Stimulated activated effector memory CD8-positive, alpha-beta T cell treated with anti-CD3 and anti-CD28 coated beads, Interleukin-12 subunit alpha, Interleukin-12 subunit beta, amount 100 ng/mL, for 72 hours (primary cell): ENCODE results near the gene DRICH1.
"Not testable (repeated sequence)": the region's sequence is repeated elsewhere in the genome, so short reads cannot be mapped to it uniquely, and the experiment has no call there.

ENCODE experiments used
- ATAC-seq: fragments of 150-1000 bp; cut with Tn5 transposase; 2 replicates; pipeline ENCODE4 v1.10.0; 2021
- DNase-seq, 2 donors: peaks; one replicate each; pipeline ENCODE4 v3.0.0; 2021 to 2022; ENCODE audit warnings: low spot score in 2 of 2
- H3K27ac Mint-ChIP-seq: one replicate; pipeline ENCODE4 v1.8.0; 2022; ENCODE audit warnings: mild to moderate bottlenecking, mixed read lengths
- H3K36me3 Mint-ChIP-seq: one replicate; pipeline ENCODE4 v1.8.0; 2022; ENCODE audit warnings: mild to moderate bottlenecking, mixed read lengths
- H3K4me1 Mint-ChIP-seq: one replicate; pipeline ENCODE4 v1.8.0; 2022; ENCODE audit warnings: mixed read lengths
- H3K4me3 Mint-ChIP-seq: one replicate; pipeline ENCODE4 v1.8.0; 2022; ENCODE audit warnings: mild to moderate bottlenecking, mixed read lengths
- H3K9me3 Mint-ChIP-seq: one replicate; pipeline ENCODE4 v1.8.0; 2022; ENCODE audit warnings: mixed read lengths

Gene DRICH1

DNA sequence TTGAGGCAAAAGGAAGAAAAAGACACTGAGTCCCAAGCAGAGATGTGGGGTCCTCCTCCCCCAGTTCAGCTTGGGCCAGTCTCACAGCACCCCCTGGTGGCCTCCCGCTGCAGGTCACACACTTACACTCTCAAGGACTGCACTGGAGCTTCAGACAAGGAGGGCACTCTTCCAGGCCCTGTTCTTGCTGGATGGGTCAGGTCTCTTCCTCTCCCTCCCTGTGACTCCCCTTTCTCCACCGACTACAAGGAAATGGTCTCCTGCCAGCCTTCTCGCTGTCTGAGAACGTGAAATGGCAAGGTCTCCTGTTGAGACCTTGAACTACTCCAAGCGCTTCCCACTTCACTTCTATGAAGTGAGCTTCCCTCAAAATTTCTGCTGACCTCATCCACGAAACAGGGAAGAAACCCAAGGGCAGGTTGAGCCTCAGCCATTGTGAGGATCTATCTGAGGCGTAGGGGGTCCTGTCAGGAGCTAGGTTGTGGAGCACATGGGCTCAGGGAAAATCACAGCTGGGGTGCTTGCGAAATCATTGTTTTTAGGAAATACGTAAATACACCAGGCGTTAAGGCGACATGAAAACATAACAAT is 40.8 kb downstream of the DRICH1 start:
- peaks cover 12% of the 10 kb centered on the region for H3K4me1 Mint-ChIP-seq
- no peaks in the 10 kb centered on the region for H3K36me3 Mint-ChIP-seq
- H3K27ac Mint-ChIP-seq: no peak overlapping the region
- ATAC-seq: peak; percentile 72
- no peak overlapping the region for H3K4me3 Mint-ChIP-seq
- no peaks in the 10 kb centered on the region for H3K9me3 Mint-ChIP-seq
- DNase-seq: peak; percentile 49 to 76

- Mint-ChIP-seq H3K27ac (no peak overlapping the region), H3K4me3 (no peak overlapping the region), H3K36me3 (no peaks in the 10 kb centered on the region), H3K9me3 (no peaks in the 10 kb centered on the region), H3K4me1 (no peaks in the 10 kb centered on the region)
- DNase-seq (no peak), ATAC-seq (peak; percentile 14)
These were observed 48.3 kb downstream of the DRICH1 start for GRCh38 chr22:23583836-23584235.

DNA sequence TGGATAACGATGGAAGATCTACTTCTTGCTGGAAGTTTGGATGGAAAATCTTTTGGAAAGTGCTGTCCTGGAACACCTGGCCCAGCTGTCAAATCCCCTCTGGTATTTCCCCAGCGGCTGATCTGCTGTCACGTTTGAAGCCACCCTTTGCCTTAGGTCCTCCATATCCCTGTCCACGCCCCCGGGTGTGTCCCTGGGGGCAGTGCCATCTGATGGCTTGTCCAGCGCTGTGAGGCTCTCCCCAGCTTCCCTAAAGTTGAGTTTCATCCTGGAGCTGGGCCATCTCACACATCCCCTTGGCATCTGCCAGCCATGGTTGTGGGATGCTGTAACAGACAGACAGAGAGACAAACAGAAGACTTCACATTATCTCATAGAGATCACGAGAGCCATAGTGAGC is 49.0 kb downstream of the DRICH1 start:
- Mint-ChIP-seq H3K27ac (no peak overlapping the region), H3K9me3 (no peaks in the 10 kb centered on the region), H3K4me1 (no peaks in the 10 kb centered on the region), H3K4me3 (no peak overlapping the region), H3K36me3 (no peaks in the 10 kb centered on the region)
- no peak for DNase-seq
- no peak for ATAC-seq

- Mint-ChIP-seq H3K4me1 (no peaks in the 10 kb centered on the region), H3K4me3 (no peak overlapping the region), H3K27ac (no peak overlapping the region), H3K36me3 (no peaks in the 10 kb centered on the region), H3K9me3 (no peaks in the 10 kb centered on the region)
- ATAC-seq: no peak
- no peak for DNase-seq
These were observed 50.9 kb downstream of the DRICH1 start for GRCh38 chr22:23581260-23581650.

GRCh38 chr22:23580576-23581259 is 51.4 kb downstream of the DRICH1 start:
- no peaks in the 10 kb centered on the region for H3K9me3 Mint-ChIP-seq
- no peaks in the 10 kb centered on the region for H3K4me1 Mint-ChIP-seq
- DNase-seq (no peak), ATAC-seq (no peak)
- no peak overlapping the region for H3K27ac Mint-ChIP-seq
- no peaks in the 10 kb centered on the region for H3K36me3 Mint-ChIP-seq
- H3K4me3 Mint-ChIP-seq: no peak overlapping the region

- no peak within 1 kb of the TSS for H3K4me3 Mint-ChIP-seq
- H3K27ac Mint-ChIP-seq: no peak within 1 kb of the TSS
- H3K36me3 Mint-ChIP-seq: no peaks in the 10 kb centered on the region
- no peak for DNase-seq
- no peak for ATAC-seq
- H3K4me1 Mint-ChIP-seq: no peaks in the 10 kb centered on the region
- no peaks in the 10 kb centered on the region for H3K9me3 Mint-ChIP-seq
These were observed 52.1 kb downstream of the DRICH1 start, which contains the start of gene IGLL1 for GRCh38 chr22:23579870-23580575. Gene IGLL1, minus strand, starts transcription at chr22:23580290. Its CDS starts 100 bp downstream, at chr22:23580190.

- DNase-seq (no peak), ATAC-seq (no peak)
- Mint-ChIP-seq H3K4me1 (no peaks in the 10 kb centered on the region), H3K9me3 (no peaks in the 10 kb centered on the region), H3K36me3 (no peaks in the 10 kb centered on the region), H3K4me3 (no peak overlapping the region), H3K27ac (no peak overlapping the region)
These were observed 52.8 kb downstream of the DRICH1 start for GRCh38 chr22:23579280-23579679.

- Mint-ChIP-seq H3K27ac (no peak overlapping the region), H3K9me3 (no peaks in the 10 kb centered on the region), H3K36me3 (no peaks in the 10 kb centered on the region), H3K4me3 (no peak overlapping the region), H3K4me1 (no peaks in the 10 kb centered on the region)
- DNase-seq (no peak), ATAC-seq (no peak)
These were observed 53.8 kb downstream of the DRICH1 start for GRCh38 chr22:23578306-23578705.

DNA sequence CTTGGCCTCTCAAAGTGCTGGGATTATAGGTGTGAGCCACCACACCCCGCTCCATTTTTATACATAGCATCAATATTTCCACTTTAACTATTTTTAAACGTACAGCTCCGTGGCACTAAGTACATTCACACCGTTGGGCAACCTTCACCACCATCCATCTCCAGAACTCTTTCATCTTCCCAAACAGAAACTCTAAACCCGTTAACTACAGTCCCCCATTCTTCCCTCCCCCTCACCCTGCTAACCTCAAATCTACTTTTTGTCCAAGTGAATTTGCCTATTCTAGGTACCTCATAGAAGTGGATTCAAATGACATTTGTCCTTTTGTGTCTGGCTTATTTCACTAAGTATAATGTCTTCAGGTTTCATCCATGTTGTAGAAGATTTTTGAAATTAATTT is 55.4 kb downstream of the DRICH1 start:
- no peaks in the 10 kb centered on the region for H3K4me1 Mint-ChIP-seq
- no peaks in the 10 kb centered on the region for H3K36me3 Mint-ChIP-seq
- no peak overlapping the region for H3K4me3 Mint-ChIP-seq
- H3K27ac Mint-ChIP-seq: no peak overlapping the region
- no peak for DNase-seq
- no peak for ATAC-seq
- no peaks in the 10 kb centered on the region for H3K9me3 Mint-ChIP-seq

DNA sequence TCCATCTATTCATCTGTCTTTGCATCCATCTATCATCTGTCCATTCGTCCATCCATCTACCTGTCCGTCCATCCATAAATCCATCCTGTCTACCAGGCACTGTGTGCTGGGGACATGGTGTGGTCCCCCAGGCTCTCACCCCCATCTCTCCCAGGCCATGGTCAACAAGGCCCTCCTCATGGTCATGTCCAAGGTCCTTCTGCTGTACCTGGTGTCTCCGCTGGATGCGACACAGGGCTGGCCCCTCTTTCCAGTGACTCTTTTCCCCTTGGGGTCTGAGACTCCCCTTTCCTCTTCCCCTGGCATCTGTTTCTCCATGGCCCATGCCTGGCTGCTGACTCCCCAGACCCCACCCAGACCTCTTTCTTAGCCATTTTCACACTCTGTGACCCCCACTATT is 56.5 kb downstream of the DRICH1 start:
- H3K27ac Mint-ChIP-seq: no peak overlapping the region
- no peaks in the 10 kb centered on the region for H3K4me1 Mint-ChIP-seq
- no peak for ATAC-seq
- H3K9me3 Mint-ChIP-seq: no peaks in the 10 kb centered on the region
- no peak for DNase-seq
- no peak overlapping the region for H3K4me3 Mint-ChIP-seq
- H3K36me3 Mint-ChIP-seq: no peaks in the 10 kb centered on the region

GRCh38 chr22:23574877-23575276 is 57.2 kb downstream of the DRICH1 start:
- no peaks in the 10 kb centered on the region for H3K4me1 Mint-ChIP-seq
- peak; percentile 38 for ATAC-seq
- DNase-seq: no peak
- no peak overlapping the region for H3K27ac Mint-ChIP-seq
- no peak overlapping the region for H3K4me3 Mint-ChIP-seq
- no peaks in the 10 kb centered on the region for H3K9me3 Mint-ChIP-seq
- H3K36me3 Mint-ChIP-seq: no peaks in the 10 kb centered on the region

DNA sequence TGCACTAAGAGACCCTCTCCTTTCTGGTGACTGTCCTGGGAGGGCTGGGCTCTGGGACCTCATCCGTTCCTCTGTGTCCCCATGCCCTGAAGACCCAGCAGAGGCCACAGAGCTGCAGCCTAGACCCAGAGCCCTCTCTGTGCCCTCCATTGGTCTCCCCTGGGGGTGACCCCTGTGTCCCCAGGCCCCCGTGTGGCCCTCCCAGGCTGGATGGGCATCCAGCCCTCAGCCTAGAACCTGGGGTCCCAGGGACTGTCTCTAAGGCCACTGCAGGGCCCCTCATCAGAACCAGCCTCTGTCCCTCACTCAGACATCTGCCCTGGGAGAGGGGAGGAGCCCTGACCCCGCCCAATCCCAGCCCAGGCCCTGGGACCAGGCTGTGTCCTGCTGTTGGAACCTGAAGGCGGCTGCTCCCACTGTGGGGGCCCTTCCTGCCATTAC is 57.7 kb downstream of the DRICH1 start:
- no peak overlapping the region for H3K4me3 Mint-ChIP-seq
- DNase-seq (no peak), ATAC-seq (no peak)
- H3K36me3 Mint-ChIP-seq: no peaks in the 10 kb centered on the region
- H3K9me3 Mint-ChIP-seq: no peaks in the 10 kb centered on the region
- H3K27ac Mint-ChIP-seq: no peak overlapping the region
- H3K4me1 Mint-ChIP-seq: no peaks in the 10 kb centered on the region

DNA sequence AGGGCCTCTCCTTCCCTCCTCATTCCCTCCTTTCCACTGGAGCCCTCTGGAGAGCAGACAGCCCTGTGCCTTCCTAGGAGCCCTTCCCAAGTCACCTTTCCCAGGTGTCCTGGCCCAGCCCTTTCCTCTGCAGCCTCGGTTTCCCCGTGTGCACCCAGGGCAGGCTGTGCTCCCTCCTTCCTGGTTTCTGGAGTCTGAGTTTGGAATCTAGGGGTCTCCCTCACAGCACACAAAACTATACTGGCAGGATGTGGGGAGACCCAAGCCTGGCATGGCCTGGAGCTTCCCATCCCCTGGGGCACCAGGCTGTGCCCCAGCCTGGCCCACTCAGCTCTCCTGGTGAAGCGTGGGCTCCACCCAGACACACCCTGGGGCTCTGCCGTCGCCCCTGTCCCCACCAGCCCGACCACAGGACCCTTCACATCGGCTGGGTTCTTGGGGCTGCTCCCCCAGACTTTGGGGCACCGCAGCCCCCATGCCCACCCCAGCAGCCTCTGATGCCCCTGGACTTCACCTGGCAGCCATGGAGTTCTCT is 58.4 kb downstream of the DRICH1 start:
- not testable (repeated sequence) for ATAC-seq, H3K27ac Mint-ChIP-seq, H3K4me1 Mint-ChIP-seq, H3K36me3 Mint-ChIP-seq, H3K4me3 Mint-ChIP-seq, H3K9me3 Mint-ChIP-seq, DNase-seq

GRCh38 chr22:23573106-23573505 is 59.0 kb downstream of the DRICH1 start:
- not testable (repeated sequence) for ATAC-seq, H3K27ac Mint-ChIP-seq, DNase-seq, H3K4me1 Mint-ChIP-seq, H3K9me3 Mint-ChIP-seq, H3K4me3 Mint-ChIP-seq, H3K36me3 Mint-ChIP-seq

DNA sequence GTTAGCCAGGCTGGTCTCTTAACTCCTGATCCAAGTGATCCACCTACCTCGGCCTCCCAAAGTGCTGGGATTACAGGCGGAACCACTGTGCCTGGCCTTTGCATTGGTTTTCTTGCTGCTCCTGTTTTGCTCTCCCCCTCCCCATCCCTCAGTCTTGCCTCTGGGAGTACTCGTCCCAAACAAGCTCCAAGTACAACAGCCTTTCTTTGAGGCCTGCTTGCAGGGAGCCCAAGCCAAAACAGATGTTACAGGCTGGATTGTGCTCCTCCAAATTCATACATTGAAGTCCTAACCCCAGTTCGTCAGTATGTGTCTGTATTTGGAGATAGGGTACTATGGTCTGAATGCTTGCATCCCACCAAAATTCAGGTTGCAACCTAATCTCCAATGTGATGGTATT is 60.6 kb downstream of the DRICH1 start:
- Mint-ChIP-seq H3K9me3 (no peaks in the 10 kb centered on the region), H3K27ac (no peak overlapping the region)
- no peak for DNase-seq

DNA sequence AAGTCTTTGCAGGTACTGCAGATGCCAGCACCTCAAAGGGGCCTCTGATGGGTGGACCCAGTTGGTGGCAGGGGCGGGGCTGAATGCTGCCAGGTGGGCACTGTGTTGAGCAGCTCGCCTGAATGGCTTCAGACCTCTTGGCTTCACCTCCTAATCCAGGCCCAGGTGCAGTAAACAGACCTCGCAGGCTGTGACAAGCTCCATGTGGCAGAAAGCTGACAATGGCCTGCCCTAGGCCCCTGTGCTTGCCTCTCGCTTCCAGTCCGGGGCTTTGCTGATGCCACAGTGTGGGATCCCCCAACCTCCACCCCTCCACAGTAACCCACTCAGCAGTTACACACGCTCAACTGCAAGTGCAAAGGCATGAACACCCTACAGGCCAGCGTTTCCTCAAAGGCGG is 61.4 kb downstream of the DRICH1 start:
- no peak overlapping the region for H3K4me3 Mint-ChIP-seq
- DNase-seq (no peak), ATAC-seq (no peak)
- no peak overlapping the region for H3K27ac Mint-ChIP-seq
- no peaks in the 10 kb centered on the region for H3K36me3 Mint-ChIP-seq
- H3K4me1 Mint-ChIP-seq: peaks cover 11% of the 10 kb centered on the region
- no peaks in the 10 kb centered on the region for H3K9me3 Mint-ChIP-seq

More for the DNA sequence above, 60.6 kb downstream of the DRICH1 start:
- no peak overlapping the region for H3K4me3 Mint-ChIP-seq
- H3K36me3 Mint-ChIP-seq: no peaks in the 10 kb centered on the region
- ATAC-seq: no peak
- H3K4me1 Mint-ChIP-seq: peaks cover 6% of the 10 kb centered on the region
